ENCODE data around the gene TBC1D19. TPM values are rescaled to one million over a fixed set of nuclear protein-coding genes. Genes with fewer than 3 reads are reported as not detected.

TBC1D19 gene
- total RNA-seq, 4 donors from 2014 or later: 9.8 to 17.0 (median 14.4) TPM

DNA sequence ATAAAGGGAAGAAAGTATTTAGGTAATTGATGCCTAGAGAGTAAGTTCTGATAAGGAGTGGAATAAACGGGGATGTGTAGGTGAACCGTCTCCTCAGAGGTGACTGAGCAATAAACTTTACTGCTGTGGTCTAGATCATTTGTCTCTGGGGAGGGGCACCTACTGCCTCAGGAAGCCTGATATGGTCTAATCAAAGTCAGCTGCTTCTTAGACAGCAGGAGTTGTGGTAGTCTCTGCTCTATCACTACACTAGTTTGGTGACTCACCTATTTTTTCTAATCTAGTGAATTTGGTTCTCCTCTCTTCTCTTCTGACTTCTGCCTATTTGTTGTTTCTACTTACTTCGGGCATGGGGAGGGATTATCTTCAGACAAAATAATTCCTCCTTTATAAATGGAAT, 181.6 kb downstream of the TBC1D19 start:
- no peak for TF ChIP-seq CTCF (IDR thresholded peaks at IDR 0.05; ENCODE audit: low read depth)

DNA sequence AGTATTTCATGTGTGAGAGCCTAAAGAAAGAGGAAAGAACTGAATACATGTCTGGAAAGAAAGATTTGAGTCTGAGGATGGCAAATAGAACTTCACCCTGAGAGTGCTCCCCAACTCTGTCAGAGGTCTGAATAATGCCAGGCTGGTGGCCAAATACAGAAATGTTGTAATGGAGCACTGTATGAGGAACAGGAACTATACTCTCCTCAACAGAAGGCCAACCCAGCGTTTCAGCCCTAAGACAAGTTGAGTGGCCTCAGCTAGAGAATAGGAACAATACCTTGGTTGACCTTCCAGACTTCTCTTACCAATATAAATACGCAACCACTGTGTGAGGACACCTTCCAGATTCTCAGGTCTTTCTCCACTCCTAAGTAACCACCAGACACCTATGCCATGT, 182.3 kb downstream of the TBC1D19 start:
- no peak for TF ChIP-seq CTCF (IDR thresholded peaks at IDR 0.05; ENCODE audit: low read depth)

DNA sequence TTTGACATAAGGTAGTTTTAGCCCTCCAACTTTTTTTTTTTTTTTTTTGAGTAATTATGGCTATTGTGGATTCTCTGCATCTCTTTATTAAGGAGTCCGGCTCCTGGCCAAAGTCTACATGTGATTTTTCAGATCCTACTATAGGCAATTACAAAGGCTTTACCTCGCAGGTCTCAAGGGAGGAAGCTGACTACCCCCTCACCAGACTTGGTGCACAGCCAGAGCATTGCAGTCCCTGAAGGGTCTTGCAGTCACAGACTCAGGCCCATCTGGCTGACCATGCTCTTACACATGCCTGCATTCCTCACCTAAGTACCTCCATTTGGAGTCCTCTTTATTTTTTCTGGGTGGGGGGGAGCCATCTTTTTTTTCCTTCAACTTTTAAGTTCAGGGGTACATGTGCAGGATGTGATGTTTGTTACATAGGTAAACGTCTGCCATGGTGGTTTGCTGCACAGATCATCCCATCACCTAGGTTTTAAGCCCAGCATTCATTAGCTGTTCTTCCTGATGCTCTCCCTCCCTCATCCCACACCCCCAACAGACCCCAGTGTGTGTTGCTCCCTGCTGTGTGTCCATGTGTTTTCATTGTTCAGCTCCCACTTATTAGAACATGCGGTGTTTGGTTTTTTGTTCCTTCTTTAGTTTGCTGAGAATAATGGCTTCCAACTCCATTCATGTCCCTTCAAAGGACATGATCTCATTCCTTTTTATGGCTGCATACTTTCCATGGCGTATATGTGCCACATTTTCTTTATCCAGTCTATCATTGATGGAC, 188.4 kb downstream of the TBC1D19 start:
- TF ChIP-seq CTCF (IDR thresholded peaks at IDR 0.05; ENCODE audit: low read depth): no peak

DNA sequence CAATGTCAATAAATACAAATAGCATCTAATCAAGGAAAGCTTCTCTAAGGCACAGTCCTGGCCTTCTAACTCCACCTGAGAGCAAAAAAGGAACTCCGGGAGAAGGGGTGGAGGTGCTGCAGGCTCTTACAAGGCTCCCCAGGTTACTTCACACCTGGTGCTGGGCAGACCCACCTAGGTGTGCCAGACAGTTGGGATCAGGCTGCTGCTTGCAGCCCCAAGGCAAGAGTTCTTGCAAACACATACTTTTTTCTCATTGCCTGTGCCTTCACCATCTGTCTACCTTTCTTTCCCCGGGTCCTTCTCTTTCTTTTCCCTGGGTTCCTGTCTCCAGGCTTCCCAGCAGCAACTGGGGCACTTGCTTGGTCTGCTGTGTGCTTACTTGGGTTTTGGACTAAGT, 195.3 kb downstream of the TBC1D19 start:
- no peak for TF ChIP-seq CTCF (IDR thresholded peaks at IDR 0.05; ENCODE audit: low read depth)

DNA sequence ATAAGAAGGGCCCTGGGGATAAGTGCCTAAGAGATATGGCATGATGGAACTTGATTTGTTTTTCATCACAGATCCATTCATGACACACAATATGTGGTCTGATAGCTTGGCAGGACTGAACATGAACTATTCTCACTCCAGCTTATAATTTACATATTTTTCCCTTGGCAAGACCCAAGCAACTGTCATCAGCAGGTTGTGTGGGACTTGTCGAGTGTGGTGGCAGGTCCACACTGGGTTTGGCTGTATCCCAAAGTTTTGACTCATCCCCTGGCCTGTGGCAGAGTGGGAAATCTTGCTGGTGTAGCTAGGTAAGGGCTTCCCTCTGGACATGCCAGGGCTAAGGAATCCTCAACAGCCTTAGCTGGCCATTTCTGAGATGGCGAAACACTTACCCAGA, 195.8 kb downstream of the TBC1D19 start:
- TF ChIP-seq CTCF (IDR thresholded peaks at IDR 0.05; ENCODE audit: low read depth): no peak

- no peak for TF ChIP-seq CTCF (IDR thresholded peaks at IDR 0.05; ENCODE audit: low read depth)
Observed at GRCh38 chr4:26780539-26780938, 196.7 kb downstream of the TBC1D19 start.

- TF ChIP-seq CTCF (IDR thresholded peaks at IDR 0.05; ENCODE audit: low read depth): no peak
Observed at GRCh38 chr4:26782168-26782829, 198.4 kb downstream of the TBC1D19 start.
